ENCODE results near the gene PHACTR4.
A peak's percentile ranks its signal among the peaks of the same experiment; 100 is the strongest.

Gene PHACTR4

GRCh38 chr1:28509705-28510272 lies 140.2 kb downstream of the PHACTR4 start:
- H3K79me2 ChIP-seq (ENCODE audit: control insufficient read depth, low read length) = peaks cover 47% of the 10 kb centered on the region
- no peaks in the 10 kb centered on the region for H4K20me1 ChIP-seq (ENCODE audit: control insufficient read depth, insufficient read depth, low read depth, low read length)
- H3K4me2 ChIP-seq (ENCODE audit: low read length) = peak overlapping the region; percentile 88
- no peaks in the 10 kb centered on the region for H3K9me2 ChIP-seq (replicated peaks; ENCODE audit: control insufficient read depth, low read length)
- H3K27ac ChIP-seq (ENCODE audit: low read depth, low read length) = peak overlapping the region; percentile 93
- H3K27me3 ChIP-seq (ENCODE audit: control insufficient read depth, low read length) = no peaks in the 10 kb centered on the region; the same call in 1 of the 2 replicates
- H3K36me3 ChIP-seq (ENCODE audit: control insufficient read depth, low read length) = peaks cover 83% of the 10 kb centered on the region
- peak overlapping the region; percentile 97 for H3K4me3 ChIP-seq (ENCODE audit: low read length)
- H3K9me3 ChIP-seq (ENCODE audit: control insufficient read depth, insufficient read depth, low read length) = no peaks in the 10 kb centered on the region
- TF ChIP-seq EZH2phosphoT487 (IDR thresholded peaks at IDR 0.05; ENCODE audit: borderline replicate concordance, low read length) = no peak
- TF ChIP-seq, protein P1, sequence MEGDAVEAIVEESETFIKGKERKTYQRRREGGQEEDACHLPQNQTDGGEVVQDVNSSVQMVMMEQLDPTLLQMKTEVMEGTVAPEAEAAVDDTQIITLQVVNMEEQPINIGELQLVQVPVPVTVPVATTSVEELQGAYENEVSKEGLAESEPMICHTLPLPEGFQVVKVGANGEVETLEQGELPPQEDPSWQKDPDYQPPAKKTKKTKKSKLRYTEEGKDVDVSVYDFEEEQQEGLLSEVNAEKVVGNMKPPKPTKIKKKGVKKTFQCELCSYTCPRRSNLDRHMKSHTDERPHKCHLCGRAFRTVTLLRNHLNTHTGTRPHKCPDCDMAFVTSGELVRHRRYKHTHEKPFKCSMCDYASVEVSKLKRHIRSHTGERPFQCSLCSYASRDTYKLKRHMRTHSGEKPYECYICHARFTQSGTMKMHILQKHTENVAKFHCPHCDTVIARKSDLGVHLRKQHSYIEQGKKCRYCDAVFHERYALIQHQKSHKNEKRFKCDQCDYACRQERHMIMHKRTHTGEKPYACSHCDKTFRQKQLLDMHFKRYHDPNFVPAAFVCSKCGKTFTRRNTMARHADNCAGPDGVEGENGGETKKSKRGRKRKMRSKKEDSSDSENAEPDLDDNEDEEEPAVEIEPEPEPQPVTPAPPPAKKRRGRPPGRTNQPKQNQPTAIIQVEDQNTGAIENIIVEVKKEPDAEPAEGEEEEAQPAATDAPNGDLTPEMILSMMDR (IDR thresholded peaks at IDR 0.05; ENCODE audit: low read depth, low read length, poor library complexity, severe bottlenecking) = no peak
- H3K4me1 ChIP-seq (ENCODE audit: control insufficient read depth, low read length) = peaks cover 63% of the 10 kb centered on the region
- H3F3A ChIP-seq (ENCODE audit: control insufficient read depth, insufficient read depth) = peaks cover 89% of the 10 kb centered on the region

GRCh38 chr1:28510273-28510969 lies 140.9 kb downstream of the PHACTR4 start:
- no peaks in the 10 kb centered on the region for H3K9me3 ChIP-seq (ENCODE audit: control insufficient read depth, insufficient read depth, low read length)
- H3K27ac ChIP-seq (ENCODE audit: low read depth, low read length) = peak overlapping the region; percentile 93
- no peak for TF ChIP-seq EZH2phosphoT487 (IDR thresholded peaks at IDR 0.05; ENCODE audit: borderline replicate concordance, low read length)
- TF ChIP-seq, protein P1 (IDR thresholded peaks at IDR 0.05; ENCODE audit: low read depth, low read length, poor library complexity, severe bottlenecking) = no peak
- H3K4me2 ChIP-seq (ENCODE audit: low read length) = peak overlapping the region; percentile 88
- H3K79me2 ChIP-seq (ENCODE audit: control insufficient read depth, low read length) = peaks cover 43% of the 10 kb centered on the region
- no peaks in the 10 kb centered on the region; the same call in 1 of the 2 replicates for H3K27me3 ChIP-seq (ENCODE audit: control insufficient read depth, low read length)
- peaks cover 61% of the 10 kb centered on the region for H3K4me1 ChIP-seq (ENCODE audit: control insufficient read depth, low read length)
- H3K36me3 ChIP-seq (ENCODE audit: control insufficient read depth, low read length) = peaks cover 81% of the 10 kb centered on the region
- H3F3A ChIP-seq (ENCODE audit: control insufficient read depth, insufficient read depth) = peaks cover 89% of the 10 kb centered on the region
- H3K9me2 ChIP-seq (replicated peaks; ENCODE audit: control insufficient read depth, low read length) = no peaks in the 10 kb centered on the region
- H3K4me3 ChIP-seq (ENCODE audit: low read length) = peak overlapping the region; percentile 97
- no peaks in the 10 kb centered on the region for H4K20me1 ChIP-seq (ENCODE audit: control insufficient read depth, insufficient read depth, low read depth, low read length)

DNA sequence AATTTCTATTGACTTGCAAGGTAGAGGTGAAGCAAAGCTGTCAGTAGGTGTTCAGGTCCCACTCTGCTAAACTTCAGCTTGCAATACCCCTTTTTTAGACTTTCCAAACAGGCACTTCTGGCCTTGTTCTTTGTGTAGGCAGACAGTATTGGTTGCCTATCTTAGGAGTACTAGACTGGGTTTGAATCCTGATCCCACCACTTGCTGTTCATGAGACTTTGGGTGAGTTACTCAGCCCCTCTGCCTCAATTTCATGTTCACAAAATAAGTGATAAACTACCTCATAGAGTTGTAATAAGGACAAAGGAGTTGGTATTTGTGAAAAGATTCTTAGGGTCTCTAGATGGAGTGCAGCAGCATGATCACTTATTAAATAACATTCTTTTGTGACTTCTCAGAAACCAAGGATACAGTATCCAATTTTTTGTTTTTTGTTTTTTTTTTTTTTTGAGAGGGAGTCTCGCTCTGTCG lies 141.5 kb downstream of the PHACTR4 start:
- Histone ChIP-seq H3K9me3 (ENCODE audit: control insufficient read depth, insufficient read depth, low read length) (no peaks in the 10 kb centered on the region), H3K4me3 (ENCODE audit: low read length) (peak overlapping the region; percentile 97), H3K36me3 (ENCODE audit: control insufficient read depth, low read length) (peaks cover 76% of the 10 kb centered on the region), H3K27me3 (ENCODE audit: control insufficient read depth, low read length) (no peaks in the 10 kb centered on the region; the same call in 1 of the 2 replicates), H3F3A (ENCODE audit: control insufficient read depth, insufficient read depth) (peaks cover 90% of the 10 kb centered on the region), H3K9me2 (replicated peaks; ENCODE audit: control insufficient read depth, low read length) (no peaks in the 10 kb centered on the region), H3K79me2 (ENCODE audit: control insufficient read depth, low read length) (peaks cover 38% of the 10 kb centered on the region), H3K4me2 (ENCODE audit: low read length) (peak overlapping the region; percentile 88), H3K27ac (ENCODE audit: low read depth, low read length) (peak overlapping the region; percentile 93), H4K20me1 (ENCODE audit: control insufficient read depth, insufficient read depth, low read depth, low read length) (no peaks in the 10 kb centered on the region), H3K4me1 (ENCODE audit: control insufficient read depth, low read length) (peaks cover 61% of the 10 kb centered on the region)
- TF ChIP-seq EZH2phosphoT487 (IDR thresholded peaks at IDR 0.05; ENCODE audit: borderline replicate concordance, low read length) = no peak
- TF ChIP-seq, protein P1 (IDR thresholded peaks at IDR 0.05; ENCODE audit: low read depth, low read length, poor library complexity, severe bottlenecking) = no peak

Measured in DOHH2 (cell line).